Raji (cell line): ENCODE results near the gene LEAP2.
A peak's percentile ranks its signal among the peaks of the same experiment; 100 is the strongest.

Experiments
- POLR2A ChIP-seq: IDR thresholded peaks from 2 replicates; pipeline ENCODE4 v1.6.1; 2011; ENCODE audit warnings: low read depth, low read length, control low read depth; ENCODE audit not compliant: insufficient read depth

LEAP2 gene

DNA sequence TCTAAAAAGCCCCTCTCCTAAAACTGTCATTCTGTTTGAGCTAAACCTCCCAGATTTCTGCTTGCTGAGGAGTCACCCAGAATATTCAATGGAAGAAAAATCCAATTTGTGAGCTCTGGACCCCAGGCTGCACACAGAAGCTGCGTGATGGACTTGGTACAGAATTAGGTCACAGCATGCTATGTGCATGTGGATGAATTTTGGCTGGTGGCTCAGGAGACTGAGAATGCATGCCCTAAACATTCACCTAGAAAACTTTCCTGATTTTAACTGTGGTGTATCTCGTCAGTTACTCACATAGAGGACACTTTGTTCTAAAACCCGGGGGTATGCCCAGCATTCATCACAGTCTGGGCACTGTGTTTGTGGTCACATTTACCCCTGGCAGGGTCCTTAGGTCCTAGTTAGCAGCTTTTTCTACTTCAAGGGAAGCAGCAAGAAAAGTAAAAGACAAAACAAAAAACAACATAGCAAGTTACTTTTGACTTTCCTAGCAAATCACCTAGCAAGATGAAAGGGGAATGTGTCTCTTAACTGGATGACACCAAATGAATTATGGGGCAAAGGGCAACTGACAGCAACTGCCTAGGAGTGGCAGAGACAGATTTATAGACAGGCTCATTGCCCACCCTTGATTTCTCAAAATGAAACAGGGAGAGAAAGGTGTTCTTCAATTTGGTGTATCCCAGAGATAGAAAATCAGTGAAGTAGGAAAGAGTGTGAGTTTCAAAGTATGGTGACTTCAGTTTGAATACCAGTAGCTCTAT is 34.8 kb upstream of the LEAP2 start:
- no peak for TF ChIP-seq POLR2A

DNA sequence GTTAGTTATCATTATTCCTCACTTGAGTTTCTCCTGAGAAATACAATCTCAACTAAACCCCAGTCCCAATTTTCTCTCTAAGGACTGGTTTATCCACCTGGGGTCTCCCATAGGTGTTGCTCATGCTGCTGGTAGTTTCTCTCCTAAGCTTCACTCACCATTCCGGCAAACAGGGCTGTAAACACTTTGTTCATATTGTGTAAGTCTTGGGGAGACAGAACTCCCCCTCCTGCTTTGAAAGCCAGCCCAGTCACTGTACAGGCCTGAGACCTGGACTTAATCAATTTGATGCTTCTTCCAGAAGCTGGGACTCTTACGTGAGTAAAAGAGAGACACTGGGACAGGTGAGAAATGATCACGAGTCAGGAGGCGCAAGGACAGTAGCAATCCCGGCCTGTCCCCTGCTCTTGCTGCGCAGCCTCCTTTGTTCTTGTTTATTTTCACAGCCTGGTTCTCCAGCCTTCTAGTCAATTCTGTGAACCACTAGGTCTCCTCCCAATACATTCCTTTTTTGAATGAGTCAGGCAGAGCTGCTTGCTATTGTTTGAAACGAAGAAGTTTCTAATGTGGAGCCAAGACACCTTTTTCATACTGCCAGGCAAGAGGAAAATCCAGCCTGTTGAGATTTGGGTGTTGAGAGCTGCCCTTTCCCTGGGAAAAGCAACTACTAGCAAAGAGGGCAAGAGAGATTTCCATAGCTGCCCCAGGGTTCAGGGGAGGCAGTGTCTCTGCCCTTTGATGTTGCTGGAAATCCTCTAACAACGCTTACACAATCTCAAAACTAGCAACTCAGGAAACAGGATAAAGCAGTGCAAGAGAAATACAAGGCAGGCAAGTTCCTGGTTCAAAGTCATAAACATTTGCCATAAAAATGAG is 33.8 kb upstream of the LEAP2 start:
- no peak for TF ChIP-seq POLR2A

DNA sequence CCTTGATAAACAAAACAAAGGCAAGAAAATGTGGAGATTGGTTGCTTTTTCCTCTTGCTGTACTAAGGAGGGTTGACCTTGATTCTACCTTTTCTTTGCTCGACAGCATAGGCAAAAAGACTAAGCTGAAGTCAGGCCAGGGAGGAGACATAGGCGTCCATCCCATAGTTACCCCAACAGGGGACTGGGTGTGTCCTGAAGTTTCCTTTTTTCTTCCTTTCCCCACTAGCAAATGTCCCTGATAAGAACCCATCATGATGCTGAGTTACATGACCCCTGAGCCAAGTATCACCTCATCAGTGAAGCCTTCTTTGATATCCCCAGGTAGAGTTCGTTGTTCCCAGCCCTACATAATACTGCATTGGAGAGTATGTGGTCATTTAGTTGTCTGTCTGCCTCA is 33.2 kb upstream of the LEAP2 start:
- no peak for TF ChIP-seq POLR2A

DNA sequence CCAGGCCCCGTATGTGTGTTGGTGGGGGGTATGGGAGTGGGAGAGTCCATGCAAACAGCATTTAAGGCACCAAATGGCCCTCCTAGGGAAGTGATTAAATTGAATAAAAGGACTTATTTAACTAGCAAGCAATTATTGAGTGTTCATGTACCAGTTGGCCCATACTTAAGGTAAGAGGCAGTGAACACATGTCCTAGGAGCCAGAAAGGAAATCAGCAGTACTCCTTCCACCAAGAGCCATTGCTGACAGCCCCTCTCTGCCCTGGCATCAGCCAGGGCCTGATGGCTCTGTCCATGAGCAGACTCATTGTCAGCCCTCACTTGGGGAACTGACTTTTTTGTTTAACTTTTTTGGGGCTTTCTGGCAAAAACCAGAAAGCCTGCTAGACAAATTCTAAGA is 32.6 kb upstream of the LEAP2 start:
- TF ChIP-seq POLR2A, result no peak

DNA sequence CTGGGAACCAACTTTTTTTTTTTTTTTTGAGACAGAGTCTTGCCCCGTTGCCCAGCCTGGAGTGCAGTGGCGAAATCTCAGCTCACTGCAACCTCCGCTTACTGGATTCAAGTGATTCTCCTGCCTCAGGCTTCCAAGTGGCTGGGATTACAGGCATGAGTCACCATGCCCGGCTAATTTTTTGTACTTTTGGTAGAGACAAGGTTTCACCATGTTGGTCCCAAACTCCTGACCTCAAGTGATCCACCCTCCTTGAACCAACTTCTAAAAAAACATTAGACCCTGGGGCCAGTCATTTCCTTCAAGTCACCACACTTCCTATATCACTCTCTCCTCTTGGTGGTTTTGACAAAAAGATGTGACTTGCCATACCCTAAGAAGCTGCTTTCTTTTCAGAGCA is 32.2 kb upstream of the LEAP2 start:
- TF ChIP-seq POLR2A, result no peak

DNA sequence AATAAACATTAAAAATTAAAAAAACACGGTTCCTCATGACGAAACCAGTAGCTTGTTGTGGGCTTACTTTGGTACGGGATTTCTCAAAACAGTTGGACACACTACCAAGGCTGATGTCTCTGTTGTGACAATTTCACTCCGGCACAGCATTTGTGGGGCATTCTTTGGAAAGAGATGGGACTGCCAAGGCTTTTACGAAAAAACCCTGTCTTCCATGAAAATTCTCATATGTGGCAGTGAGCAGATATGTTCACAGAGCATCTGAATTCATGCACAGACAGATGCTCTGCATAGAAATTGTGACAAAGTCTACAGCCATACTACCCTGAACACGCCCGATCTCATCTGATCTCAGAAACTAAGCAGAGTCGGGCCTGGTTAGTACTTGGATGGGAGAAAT is 25.2 kb upstream of the LEAP2 start:
- no peak for TF ChIP-seq POLR2A

DNA sequence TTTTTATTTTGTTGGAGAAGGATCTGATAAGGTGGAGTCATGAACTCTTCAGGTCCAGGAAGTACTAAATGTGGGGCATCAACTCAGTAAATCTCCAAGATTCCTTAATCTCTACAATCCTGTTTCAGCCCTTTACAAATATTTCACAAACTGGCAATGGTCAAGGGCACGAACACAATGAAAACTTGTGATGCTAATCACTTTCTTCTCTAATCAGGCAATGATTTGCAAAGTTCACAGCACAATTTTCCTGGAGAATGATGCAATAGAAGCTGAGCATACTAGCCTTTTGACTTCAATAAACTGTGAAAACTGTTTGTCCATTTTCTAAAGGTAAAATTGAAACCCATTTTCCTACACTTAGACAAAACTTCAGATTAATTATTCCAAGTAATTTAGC is 24.1 kb upstream of the LEAP2 start:
- TF ChIP-seq POLR2A, result no peak

DNA sequence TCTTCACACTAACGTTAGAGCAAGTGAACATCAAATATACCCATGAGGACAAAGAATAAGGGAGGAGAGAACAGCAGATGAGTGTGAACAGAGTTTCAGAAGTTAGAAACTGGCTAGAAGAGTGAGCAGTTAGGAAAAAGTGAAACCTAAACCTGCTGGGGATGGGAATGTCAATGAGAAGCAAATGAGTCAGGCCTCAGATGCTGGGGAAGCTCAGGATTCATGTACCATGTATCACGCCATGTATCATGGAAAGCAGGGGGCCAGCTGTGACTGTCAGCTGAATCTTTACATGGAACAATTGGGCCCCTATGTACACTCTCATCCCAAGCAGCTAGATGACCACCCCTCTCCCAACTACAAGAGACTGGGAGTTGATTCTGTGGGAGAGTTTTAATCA is 23.4 kb upstream of the LEAP2 start:
- no peak for TF ChIP-seq POLR2A

DNA sequence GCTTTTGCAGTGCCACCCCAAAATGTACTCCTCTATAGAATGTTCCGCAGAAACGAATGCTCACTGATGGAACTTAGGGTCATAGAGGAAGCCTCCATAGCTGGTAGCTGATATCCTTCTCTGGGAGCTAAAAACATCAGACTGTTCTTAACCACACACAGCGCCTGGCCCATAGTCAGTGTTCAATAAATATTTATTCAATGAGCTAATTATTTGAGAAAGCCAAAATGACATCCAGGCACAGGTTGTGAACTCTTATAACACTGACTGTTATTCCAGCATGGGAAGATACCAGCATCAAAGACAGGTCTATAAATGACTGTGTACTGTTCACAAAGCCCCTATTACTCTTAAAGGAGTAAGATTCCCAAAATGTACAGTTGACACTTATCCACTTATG is 20.1 kb upstream of the LEAP2 start:
- TF ChIP-seq POLR2A, result no peak

DNA sequence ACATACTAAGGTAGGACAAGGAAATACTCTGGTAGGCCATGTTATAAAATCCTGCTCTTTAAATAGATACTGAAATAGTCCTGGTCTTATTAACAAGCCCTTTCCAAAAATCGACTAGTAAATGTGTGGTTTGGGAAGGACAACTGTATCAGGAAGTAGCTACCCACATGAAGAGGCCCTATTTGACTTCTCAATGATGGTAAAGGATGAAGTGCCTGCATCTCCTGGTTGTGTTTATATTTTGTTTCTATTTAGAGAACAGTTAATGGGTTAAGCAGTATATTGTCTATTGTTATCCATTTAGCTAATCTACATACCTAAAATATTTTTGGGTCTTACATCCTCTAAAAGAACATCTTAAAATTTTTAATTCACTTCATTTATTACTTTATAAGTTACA is 19.7 kb upstream of the LEAP2 start:
- no peak for TF ChIP-seq POLR2A

DNA sequence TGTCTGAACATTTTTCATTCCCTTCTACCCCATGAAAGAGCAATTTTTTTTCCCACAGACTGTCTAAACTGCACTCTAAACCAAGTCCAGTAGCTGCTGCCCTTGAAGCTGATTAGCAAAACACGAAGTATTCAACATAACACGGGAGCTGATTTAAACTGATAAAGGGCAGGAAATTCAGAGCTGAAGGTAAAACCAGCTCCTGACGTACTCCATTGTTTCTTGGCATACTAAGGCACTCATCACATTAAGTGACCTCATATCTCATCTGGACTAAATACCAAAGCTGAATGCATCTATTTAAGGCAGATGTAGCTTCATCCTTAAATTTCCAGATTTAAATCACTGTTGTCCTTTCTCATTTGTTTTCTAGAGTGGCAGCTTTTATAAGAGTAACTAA is 19.2 kb upstream of the LEAP2 start:
- no peak for TF ChIP-seq POLR2A

DNA sequence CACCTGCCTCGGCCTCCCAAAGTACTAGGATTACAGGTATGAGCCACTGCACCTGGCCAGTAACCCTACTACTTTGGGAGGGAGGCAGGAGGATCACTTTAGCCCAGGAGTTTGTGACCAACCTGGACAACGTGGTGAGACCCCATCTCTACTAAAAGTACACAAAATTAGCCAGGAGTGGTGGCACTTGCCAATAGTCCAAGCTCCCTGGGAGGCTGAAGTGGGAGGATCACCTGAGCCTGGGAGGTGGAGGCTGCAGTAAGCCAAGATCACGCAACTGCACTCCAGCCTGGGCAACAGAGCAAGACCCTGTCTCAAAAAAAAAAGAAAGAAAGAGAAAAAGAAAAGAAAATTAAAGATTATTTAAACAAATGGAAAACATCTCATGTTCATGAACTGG is 17.5 kb upstream of the LEAP2 start:
- no peak for TF ChIP-seq POLR2A

DNA sequence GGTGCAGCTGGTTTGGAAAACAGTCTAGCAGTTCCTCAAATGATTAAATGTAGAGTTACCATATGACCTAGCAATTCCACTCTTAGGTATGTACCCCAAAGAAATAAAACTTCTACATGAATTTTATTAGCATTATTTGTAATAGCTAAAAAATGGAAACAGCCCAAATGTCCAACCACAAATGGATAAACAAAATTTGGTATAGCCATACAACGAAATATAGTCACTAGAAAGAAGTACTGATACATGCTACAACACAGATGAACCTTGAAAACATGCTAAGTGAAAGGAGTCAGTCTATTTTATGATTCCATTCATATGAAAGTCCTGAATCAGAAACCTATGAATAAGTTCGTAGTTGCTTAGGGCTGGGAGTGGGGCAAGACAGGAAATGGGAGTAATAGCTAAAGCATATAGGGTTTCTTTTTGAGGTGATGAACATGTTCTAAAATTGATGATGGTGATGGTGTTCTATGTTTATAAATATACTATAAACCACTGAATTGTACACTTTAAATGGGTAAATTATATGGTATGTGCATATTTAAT is 13.5 kb upstream of the LEAP2 start:
- no peak for TF ChIP-seq POLR2A

DNA sequence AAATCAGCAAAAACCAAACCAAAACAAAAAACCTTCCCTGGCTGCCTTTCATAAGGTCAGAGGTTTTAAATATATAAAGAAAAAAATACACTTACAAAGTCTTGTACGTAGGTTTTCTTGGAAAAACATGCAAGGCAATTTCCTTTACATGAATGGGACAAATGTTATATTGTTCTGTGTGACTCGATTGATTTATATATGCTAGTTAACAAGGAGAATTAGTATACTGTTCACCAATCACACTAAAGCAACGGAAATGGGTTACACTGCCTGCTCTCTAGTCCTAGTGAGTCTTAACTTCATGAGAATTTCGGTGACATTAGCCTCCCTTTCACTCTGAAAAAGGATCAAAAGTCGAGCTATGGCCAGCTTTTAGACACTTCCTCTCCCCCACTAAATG is 12.7 kb upstream of the LEAP2 start:
- no peak for TF ChIP-seq POLR2A

DNA sequence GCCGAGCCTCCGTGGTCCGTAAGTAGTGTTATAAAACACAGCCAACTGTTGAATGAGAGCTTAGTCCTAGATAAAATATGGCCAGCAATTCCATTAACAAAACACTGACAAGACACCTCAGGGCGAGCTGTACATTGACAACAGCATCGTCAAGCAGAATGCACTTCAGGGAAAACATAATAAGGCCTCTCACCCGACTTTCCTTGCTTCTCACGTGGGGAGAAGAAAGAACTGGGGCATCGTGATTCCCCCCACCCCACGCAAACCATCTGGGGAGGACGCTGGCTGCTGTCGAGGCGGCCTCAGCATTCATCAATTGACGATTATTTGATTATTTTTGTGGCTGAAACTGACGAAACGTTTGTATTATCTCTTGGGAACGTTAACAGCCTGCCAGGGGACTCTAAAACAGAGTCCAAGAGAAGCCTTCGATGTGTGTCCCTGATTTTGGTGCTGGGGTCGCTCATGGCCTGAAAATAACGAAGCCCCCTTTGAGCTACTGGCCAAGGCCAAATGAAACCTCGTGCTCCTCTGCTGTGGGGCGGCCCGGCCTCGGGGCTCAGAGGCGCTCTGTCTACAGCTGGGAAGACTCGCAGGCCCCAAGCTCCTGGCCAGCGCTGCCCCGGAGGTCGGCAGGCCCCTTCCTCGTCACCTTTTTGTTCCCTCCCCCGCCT is 7.7 kb upstream of the LEAP2 start:
- no peak for TF ChIP-seq POLR2A

DNA sequence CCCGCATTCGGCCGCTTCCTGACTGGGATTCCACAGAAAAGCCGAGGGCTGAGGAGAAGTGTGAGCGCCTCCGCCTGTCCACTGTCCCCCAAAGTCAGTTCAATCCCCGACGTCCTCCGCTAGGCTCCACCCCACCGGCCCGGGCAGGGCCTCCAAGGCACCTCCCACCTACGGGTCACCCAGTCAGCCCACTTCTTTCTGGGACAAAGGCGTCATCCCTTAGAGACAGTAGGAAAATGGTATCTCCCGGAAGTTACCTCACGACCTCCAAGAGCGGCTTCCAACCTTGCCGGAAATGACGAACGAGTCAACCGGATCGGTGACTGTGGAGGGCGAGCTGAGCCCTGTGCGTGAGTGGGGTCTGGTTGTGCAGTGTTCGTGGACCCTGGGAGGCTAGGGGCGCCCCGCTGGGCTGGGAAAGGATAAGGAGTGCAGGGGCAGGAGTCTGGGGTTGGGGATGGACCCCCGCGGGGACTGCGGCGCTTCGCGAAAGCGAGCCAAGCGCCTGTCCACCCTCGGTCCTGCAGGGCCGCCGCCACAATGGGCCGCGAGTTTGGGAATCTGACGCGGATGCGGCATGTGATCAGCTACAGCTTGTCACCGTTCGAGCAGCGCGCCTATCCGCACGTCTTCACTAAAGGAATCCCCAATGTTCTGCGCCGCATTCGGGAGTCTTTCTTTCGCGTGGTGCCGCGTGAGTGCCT is 7.0 kb upstream of the LEAP2 start, which contains the start of the genes GDF9 and UQCRQ:
GDF9 (minus strand) TSS at position 128 of the 704 bp plus-strand sequence. CDS start 1,936 bp downstream, outside the sequence.
UQCRQ (plus strand) TSS at position 301 of the 704 bp plus-strand sequence; CDS start at position 541, 240 bp downstream.
- TF ChIP-seq POLR2A, result peak; percentile 97
